Adrenal gland (tissue), 12 donors: ENCODE measurements around the gene PGAP1. TPM values are rescaled to one million over a fixed set of nuclear protein-coding genes. Genes with fewer than 3 reads are reported as not detected.

Source experiments
- DNase-seq, 7 donors: peaks; one replicate each; pipeline ENCODE4 v3.0.0-alpha.2; 2019 to 2020
- H3K27ac ChIP-seq, 5 donors: fragments of 200-600 bp; sonication (generic) in 4 of 5; 1 replicate in 3 of 5; 2 replicates in 2 of 5; pipeline versions ENCODE4 v1.5.1 to v1.8.0; 2016 to 2020; ENCODE audit warnings: mild to moderate bottlenecking in 1 of 5
- H3K27me3 ChIP-seq: fragments of 200-600 bp; 2 replicates; pipeline ENCODE4 v1.8.0; 2021
- H3K36me3 ChIP-seq, 2 donors: fragments of 200-600 bp; replicated peaks in 1 of 2; 1 replicate in 1 of 2; 2 replicates in 1 of 2; pipeline versions ENCODE4 v1.5.1 to v1.8.0; 2018 to 2022
- H3K4me1 ChIP-seq, 2 donors: fragments of 200-600 bp; replicated peaks in 1 of 2; 1 replicate in 1 of 2; 2 replicates in 1 of 2; pipeline versions ENCODE4 v1.5.1 to v1.8.0; 2018 to 2021
- H3K4me3 ChIP-seq, 4 donors: fragments of 200-600 bp; sonication (generic) in 3 of 4; one replicate each; pipeline ENCODE4 v1.5.1; 2016 to 2018
- H3K9me3 ChIP-seq, 3 donors: fragments of 200-600 bp; sonication (generic) in 1 of 3; replicated peaks in 1 of 3; 1 replicate in 2 of 3; 2 replicates in 1 of 3; pipeline versions ENCODE4 v1.5.1 to v1.8.0; 2016 to 2021
- POLR2A ChIP-seq, 2 donors: fragments of 450-650 bp; IDR thresholded peaks; one replicate each; pipeline ENCODE4 v1.6.1; 2017; ENCODE audit warnings: antibody characterized with exemption in 2 of 2, mild to moderate bottlenecking in 2 of 2, moderate library complexity in 1 of 2
- WGBS, 4 donors: extraction: QIAGEN DNeasy Blood & Tissue Kit in 2 of 4; methylation state at CpG; one replicate each; pipeline versions ENCODE4 v1.1.5 to v1.1.7; 2013 to 2017; 5-methylcytosine and 5-hydroxymethylcytosine counted together
- intact Hi-C, 2 donors: fragments of 100-400 bp; cut with DNase I; formaldehyde crosslinking; loops; one replicate each; pipeline versions ENCODE4 v1.14.1 to v1.15.0; 2022 to 2023
- polyA plus RNA-seq, 3 donors: library from polyadenylated mRNA; stranded (reverse); fragments of 200-250 nt in 2 of 3; fragments of 350-450 nt in 1 of 3; fragmentation: Illumina TruSeq in 1 of 3; extraction: RNeasy Lipid Tissue Mini Kit (QIAGEN cat#74804) in 1 of 3; gene quantifications; one replicate each; pipeline ENCODE4 v1.2.3, GENCODE V29; 2013 to 2014
- total RNA-seq, 9 donors: library from RNA; depleted of rRNA in 4 of 9; stranded (reverse); fragments of >200 nt in 4 of 9; fragments of 120-200 nt in 1 of 9; fragmentation: NEBNext Ultra II Directional in 1 of 9; extraction: Animal tissue kit (Norgen Biotek cat#: 25700) in 1 of 9; gene quantifications; one replicate each; pipeline versions ENCODE4 v1.1.0 to v1.2.4, GENCODE V29; 2013 to 2023
- TF ChIP-seq, protein P1 (sequence below), 6 experiments: fragments of 450-650 bp in 4 of 6; fragments of 200-600 bp in 2 of 6; sonication (generic) in 1 of 6; IDR thresholded peaks; 1 replicate in 5 of 6; 2 replicates in 1 of 6; pipeline versions ENCODE4 v1.5.1 to v1.8.0; 2016 to 2021; ENCODE audit warnings: antibody characterized with exemption in 6 of 6, mild to moderate bottlenecking in 2 of 6, moderate library complexity in 1 of 6
- donor health status: healthy with polysubstance abuse.
- donor health status: Bipolar disorder and iron deficiency.
- donor health status: DM: yes; HTN: yes; CAD: no.
- donor health status: DM: no; HTN: no; CAD: no.
- donor health status: DM: no; HTN: no; CAD: no.
- donor health status: DM: yes; HTN: yes; CAD: no.

The PGAP1 gene
- total and polyA plus RNA-seq, 12 donors, result 1.8 to 11.6 (median 6.5) TPM

DNA sequence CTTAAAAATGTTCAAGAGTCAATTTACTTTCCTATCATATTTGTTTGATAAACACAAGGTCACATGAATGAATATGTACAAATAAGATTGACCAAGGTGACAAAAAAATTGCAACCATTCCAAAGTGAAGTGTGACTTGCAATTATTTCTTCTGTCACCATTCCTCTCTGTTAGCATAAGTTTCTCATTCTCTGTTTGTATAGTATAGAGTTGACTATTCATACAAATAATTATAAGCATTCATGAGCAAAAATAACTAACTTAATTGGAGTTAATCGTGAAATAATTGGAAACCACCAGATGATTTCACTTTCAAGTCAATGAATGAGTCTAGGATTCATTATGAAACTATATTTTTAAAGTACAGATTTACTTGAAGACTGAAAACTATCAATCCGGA, 42.1 kb downstream of the PGAP1 start:
- no peak for DNase-seq
- no peaks in the 10 kb centered on the region for H3K27me3 ChIP-seq
- H3K36me3 ChIP-seq, result no peaks in the 10 kb centered on the region
- no peak overlapping the region for H3K4me3 ChIP-seq
- intact Hi-C loops, result no loop called here
- no peak overlapping the region for H3K27ac ChIP-seq
- no peaks in the 10 kb centered on the region for H3K4me1 ChIP-seq
- TF ChIP-seq, protein P1, sequence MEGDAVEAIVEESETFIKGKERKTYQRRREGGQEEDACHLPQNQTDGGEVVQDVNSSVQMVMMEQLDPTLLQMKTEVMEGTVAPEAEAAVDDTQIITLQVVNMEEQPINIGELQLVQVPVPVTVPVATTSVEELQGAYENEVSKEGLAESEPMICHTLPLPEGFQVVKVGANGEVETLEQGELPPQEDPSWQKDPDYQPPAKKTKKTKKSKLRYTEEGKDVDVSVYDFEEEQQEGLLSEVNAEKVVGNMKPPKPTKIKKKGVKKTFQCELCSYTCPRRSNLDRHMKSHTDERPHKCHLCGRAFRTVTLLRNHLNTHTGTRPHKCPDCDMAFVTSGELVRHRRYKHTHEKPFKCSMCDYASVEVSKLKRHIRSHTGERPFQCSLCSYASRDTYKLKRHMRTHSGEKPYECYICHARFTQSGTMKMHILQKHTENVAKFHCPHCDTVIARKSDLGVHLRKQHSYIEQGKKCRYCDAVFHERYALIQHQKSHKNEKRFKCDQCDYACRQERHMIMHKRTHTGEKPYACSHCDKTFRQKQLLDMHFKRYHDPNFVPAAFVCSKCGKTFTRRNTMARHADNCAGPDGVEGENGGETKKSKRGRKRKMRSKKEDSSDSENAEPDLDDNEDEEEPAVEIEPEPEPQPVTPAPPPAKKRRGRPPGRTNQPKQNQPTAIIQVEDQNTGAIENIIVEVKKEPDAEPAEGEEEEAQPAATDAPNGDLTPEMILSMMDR (IDR thresholded peaks at IDR 0.05), result no peak
- TF ChIP-seq POLR2A (IDR thresholded peaks at IDR 0.05), result no peak
- no peaks in the 10 kb centered on the region for H3K9me3 ChIP-seq
- 89 to 92% (median 91%) methylated on average over 2 of the region's 2 CpGs for WGBS, 4 donors

DNA sequence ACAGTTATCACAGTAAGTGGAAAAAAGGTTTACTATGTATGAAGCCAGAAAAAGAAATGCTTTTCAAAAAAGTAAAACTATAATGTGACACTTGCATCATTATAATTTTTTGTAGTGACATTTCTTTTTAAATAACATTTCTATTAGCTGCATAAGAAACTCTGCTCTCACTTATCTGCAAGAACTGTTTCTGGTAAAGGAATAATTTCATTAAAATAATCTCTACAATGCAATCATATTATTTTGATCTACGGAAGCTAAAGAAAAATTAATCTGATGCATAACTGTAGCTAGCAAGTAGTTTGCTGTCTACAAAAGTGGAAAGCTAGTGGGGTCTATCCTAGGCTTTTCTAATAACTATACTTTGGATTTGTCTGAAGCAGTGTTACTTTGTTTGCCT, 50.1 kb downstream of the PGAP1 start:
- H3K27me3 ChIP-seq, result no peaks in the 10 kb centered on the region
- TF ChIP-seq, protein P1 (IDR thresholded peaks at IDR 0.05), result no peak
- TF ChIP-seq POLR2A (IDR thresholded peaks at IDR 0.05), result no peak
- no peak overlapping the region for H3K4me3 ChIP-seq
- no peak overlapping the region for H3K27ac ChIP-seq
- H3K9me3 ChIP-seq, result no peaks in the 10 kb centered on the region
- DNase-seq, result no peak
- peaks cover 0 to 9% of the 10 kb centered on the region in 2 donors for H3K36me3 ChIP-seq
- intact Hi-C loops, result no loop called here
- WGBS, 4 donors, result 86 to 96% (median 92%) methylated on average over 1 of the region's 1 CpG
- no peaks in the 10 kb centered on the region for H3K4me1 ChIP-seq

DNA sequence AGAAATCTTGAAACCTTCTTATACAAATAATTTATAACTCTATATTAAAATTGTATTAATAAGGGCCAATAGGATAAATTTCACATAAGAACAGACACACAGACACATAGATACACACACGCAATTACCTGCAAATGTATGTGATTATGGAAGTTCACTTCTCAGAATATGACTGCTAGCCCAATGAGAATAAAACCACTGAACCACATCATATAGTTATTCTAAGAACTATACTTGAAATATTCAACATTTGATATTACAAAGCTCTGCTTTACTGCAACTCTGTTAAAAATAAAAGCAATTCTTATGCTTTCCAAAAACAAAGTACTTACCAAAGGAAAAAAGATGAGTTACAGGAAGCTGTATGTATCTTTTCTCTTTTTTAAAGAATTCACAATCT, 51.1 kb downstream of the PGAP1 start:
- peaks cover 0 to 9% of the 10 kb centered on the region in 2 donors for H3K36me3 ChIP-seq
- intact Hi-C loops, result no loop called here
- TF ChIP-seq, protein P1 (IDR thresholded peaks at IDR 0.05), result no peak
- TF ChIP-seq POLR2A (IDR thresholded peaks at IDR 0.05), result no peak
- no peak overlapping the region for H3K4me3 ChIP-seq
- no peak for DNase-seq
- no peaks in the 10 kb centered on the region for H3K4me1 ChIP-seq
- WGBS, 4 donors, result 92 to 98% (median 97%) methylated on average over 1 of the region's 1 CpG
- H3K9me3 ChIP-seq, result no peaks in the 10 kb centered on the region
- no peaks in the 10 kb centered on the region for H3K27me3 ChIP-seq
- H3K27ac ChIP-seq, result no peak overlapping the region

DNA sequence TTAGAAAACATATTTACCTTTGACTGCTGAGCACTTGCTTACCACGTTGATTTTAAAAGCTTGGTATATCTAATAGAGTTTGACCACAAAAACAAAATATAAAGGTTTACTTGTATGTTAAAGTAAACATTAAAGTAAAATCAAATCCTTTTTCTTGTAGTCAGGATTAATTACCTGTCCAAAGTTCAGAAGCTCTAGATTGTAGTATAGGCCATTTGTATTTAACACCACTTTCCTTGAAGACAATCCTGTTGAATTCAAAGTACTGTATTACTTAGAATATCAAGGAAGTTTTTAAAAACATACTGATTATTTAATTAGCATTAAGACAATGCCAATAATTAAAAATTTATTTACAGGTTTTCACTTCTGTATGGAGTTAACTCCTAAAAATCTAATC, 53.0 kb downstream of the PGAP1 start:
- no peak for DNase-seq
- intact Hi-C loops, result no loop called here
- peaks cover 0 to 9% of the 10 kb centered on the region in 2 donors for H3K36me3 ChIP-seq
- no peaks in the 10 kb centered on the region for H3K27me3 ChIP-seq
- no peak overlapping the region for H3K27ac ChIP-seq
- H3K4me1 ChIP-seq, result no peaks in the 10 kb centered on the region
- no peaks in the 10 kb centered on the region for H3K9me3 ChIP-seq
- 88 to 100% (median 96%) methylated on average over 1 of the region's 1 CpG for WGBS, 4 donors
- TF ChIP-seq, protein P1 (IDR thresholded peaks at IDR 0.05), result no peak
- no peak for TF ChIP-seq POLR2A (IDR thresholded peaks at IDR 0.05)
- H3K4me3 ChIP-seq, result no peak overlapping the region
